D341Med (cell line): ENCODE measurements around the gene CLK1.

ENCODE experiments used
- DNase-seq: peaks from one replicate; pipeline ENCODE4 v3.0.0; 2012; ENCODE audit warnings: low spot score

CLK1 gene

DNA sequence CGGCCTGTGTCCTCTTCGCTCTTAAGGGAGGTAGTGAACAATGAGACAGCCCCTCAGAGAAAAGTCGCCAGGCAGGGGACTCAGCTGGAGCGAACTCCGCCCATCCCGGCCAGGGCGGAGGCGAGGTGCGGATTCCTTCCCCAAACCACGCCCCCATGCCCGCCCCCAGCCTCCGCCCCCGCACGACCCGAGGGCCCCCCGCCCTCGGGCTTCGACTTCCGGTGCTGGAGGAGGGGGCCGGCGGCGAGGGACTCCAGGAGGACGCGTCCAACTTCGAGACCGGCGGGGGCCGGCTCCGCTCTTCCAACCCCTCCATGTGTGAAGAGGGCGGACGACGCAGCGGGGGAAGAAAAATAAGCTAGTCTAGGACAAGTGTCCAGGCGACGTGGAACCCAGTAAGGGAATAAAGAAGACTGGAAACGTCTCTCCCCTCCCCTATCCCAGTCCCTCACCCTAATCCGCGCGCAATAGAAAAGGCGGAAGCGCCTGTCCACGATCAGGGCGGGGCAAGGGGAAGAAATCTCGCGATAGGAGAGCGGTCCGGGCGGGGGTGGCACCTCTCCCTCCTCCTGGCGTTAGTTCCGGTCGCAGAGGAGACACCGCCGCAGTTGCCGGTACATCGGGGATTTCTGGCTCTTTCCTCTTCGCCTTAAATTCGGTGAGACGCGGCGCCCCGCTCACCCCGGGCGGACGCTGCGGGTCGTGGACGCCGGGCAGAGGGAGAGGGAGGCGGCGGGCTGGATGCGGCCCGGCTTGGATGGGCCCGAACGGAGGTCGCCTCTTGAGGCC is 52.9 kb downstream of the CLK1 start, which contains the start of gene BZW1:
Gene BZW1, plus strand, starts transcription at position 578 of the 789 bp plus-strand sequence. CDS start 1,308 bp downstream, outside the sequence.
- DNase-seq: peak; percentile 98

DNA sequence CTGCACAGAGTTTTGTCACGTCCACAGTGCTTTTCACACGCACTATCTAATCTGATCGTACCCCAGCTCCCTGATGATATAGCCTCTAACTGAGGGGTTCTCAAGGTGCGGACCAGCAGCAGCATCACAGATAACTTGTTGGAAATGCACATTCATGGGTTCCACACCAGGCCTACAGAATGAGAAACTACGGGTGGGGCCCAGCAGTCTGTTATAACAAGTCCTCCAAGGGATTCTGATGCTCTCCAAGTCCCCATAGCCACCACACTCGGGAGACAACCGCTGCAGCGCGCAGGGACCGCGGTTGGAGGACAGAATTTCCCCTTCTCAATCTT is 53.5 kb downstream of the CLK1 start:
- no peak for DNase-seq

DNA sequence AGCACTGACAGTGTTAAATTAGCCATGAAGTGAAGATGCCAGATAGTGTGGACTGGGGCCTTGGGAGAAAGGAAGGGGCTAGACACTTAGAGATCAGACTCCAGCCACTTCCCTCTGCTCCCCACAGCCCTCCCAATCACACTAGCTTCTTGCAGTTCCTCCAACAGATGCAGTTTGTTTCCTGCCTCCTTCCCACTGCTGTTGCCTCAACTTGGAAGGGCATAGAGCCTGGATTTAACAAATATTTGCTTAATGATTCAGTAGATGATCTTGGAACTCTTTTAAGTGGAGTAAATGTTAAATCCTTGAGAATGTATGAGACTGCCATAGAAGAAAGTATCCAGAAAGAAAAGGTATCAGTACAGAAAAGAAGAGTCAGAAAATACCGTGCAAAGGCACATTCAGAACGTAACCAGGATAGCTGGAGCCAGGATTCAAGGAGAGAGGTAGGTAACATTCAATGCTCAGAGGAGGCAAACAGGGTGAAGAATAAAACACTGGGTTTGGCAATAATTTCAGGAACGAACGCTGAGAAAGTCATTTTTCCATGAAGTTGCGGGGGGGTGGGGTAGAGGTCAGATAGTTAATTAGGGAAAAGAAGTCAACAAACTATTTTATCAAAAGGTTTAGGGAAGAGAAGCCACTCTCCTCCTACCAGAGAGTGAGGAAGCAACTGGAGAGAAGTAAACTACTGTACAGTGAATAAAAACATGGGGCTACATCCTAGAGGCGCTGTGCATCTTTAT is 54.0 kb downstream of the CLK1 start:
- no peak for DNase-seq

DNA sequence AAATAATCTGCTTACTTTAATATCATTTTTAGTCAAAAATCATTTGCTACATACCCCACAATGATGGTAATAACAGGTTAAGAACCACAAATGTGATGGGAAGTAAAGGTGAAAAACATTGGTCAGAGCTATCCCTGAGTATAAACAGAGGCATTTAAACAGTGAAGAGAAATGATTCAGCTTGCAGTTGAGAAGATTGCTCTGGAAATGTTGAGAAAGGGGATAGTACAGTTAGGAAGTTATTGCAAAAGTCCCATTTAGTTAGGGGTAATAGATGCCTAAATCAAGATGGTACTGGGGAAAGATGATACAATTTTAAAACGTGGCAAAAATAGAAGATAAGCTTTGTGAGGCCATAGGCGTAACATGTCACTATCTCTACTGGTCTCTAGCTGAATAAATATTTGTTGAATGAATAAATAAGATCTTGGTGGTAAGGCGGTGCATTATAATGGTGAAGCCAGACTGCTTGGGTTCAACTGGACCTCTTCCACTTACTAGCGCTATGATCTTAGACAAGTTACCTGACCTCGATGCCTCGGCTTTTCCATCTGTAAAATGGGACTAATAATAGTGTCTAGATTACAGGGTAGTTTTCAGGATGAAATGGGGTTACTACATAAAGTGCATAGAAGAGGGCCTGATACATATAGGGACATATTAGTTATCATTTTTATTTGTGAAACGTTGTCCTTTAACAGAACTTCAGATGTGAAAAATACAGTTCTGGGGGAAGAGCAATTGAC is 54.8 kb downstream of the CLK1 start:
- DNase-seq: no peak
